DOHH2 (cell line): Measurements from ENCODE around the gene GGN.

Experiments
- H3F3A ChIP-seq: fragments of 200-600 bp; sonication (generic), shearing (Covaris generic); 2 replicates; pipeline ENCODE4 v1.6.0; 2016; ENCODE audit warnings: antibody characterized with exemption, mild to moderate bottlenecking; ENCODE audit not compliant: control insufficient read depth, insufficient read depth
- H3K27ac ChIP-seq: fragments of 200-600 bp; sonication (generic); 2 replicates; pipeline ENCODE4 v1.5.1; 2014; ENCODE audit warnings: low read depth, mild to moderate bottlenecking, low read length, moderate library complexity
- H3K27me3 ChIP-seq: fragments of 200-600 bp; sonication (generic); 2 replicates; pipeline ENCODE4 v1.6.1; 2014; ENCODE audit warnings: mild to moderate bottlenecking, low read length, mixed read lengths; ENCODE audit not compliant: control insufficient read depth
- H3K36me3 ChIP-seq: fragments of 200-600 bp; sonication (generic); 2 replicates; pipeline ENCODE4 v1.6.1; 2014; ENCODE audit warnings: mild to moderate bottlenecking, low read length, moderate library complexity, mixed read lengths; ENCODE audit not compliant: control insufficient read depth
- H3K4me1 ChIP-seq: fragments of 200-600 bp; sonication (generic); 2 replicates; pipeline ENCODE4 v1.6.1; 2014; ENCODE audit warnings: mild to moderate bottlenecking, low read length, mixed read lengths; ENCODE audit not compliant: control insufficient read depth
- H3K4me2 ChIP-seq: fragments of 200-600 bp; sonication (generic); 2 replicates; pipeline ENCODE4 v1.6.0; 2014; ENCODE audit warnings: mild to moderate bottlenecking, low read length, moderate library complexity
- H3K4me3 ChIP-seq: fragments of 200-600 bp; sonication (generic); 2 replicates; pipeline ENCODE4 v1.5.1; 2014; ENCODE audit warnings: mild to moderate bottlenecking, low read length, mixed read lengths
- H3K79me2 ChIP-seq: fragments of 200-600 bp; sonication (generic); 2 replicates; pipeline ENCODE4 v1.6.1; 2014; ENCODE audit warnings: mild to moderate bottlenecking, low read length, mixed read lengths; ENCODE audit not compliant: control insufficient read depth
- H3K9me2 ChIP-seq: fragments of 200-600 bp; sonication (generic); replicated peaks from 2 replicates; pipeline ENCODE4 v1.6.1; 2014; ENCODE audit warnings: mild to moderate bottlenecking, low read length, mixed read lengths; ENCODE audit not compliant: control insufficient read depth
- H3K9me3 ChIP-seq: fragments of 200-600 bp; sonication (generic); 2 replicates; pipeline ENCODE4 v1.6.1; 2014; ENCODE audit warnings: antibody characterized with exemption, low read length, mixed read lengths; ENCODE audit not compliant: control insufficient read depth, insufficient read depth
- H4K20me1 ChIP-seq: fragments of 200-600 bp; sonication (generic); 2 replicates; pipeline ENCODE4 v1.6.0; 2014; ENCODE audit warnings: low read depth, mild to moderate bottlenecking, antibody characterized with exemption, low read length, moderate library complexity; ENCODE audit not compliant: control insufficient read depth, insufficient read depth
- CTCF ChIP-seq: fragments of 200-600 bp; sonication (generic); IDR thresholded peaks from one replicate; pipeline ENCODE4 v1.5.1; 2014; ENCODE audit warnings: antibody characterized with exemption, mild to moderate bottlenecking, low read depth, low read length; ENCODE audit not compliant: poor library complexity, severe bottlenecking
- EZH2phosphoT487 ChIP-seq: fragments of 200-600 bp; sonication (generic); IDR thresholded peaks from 2 replicates; pipeline ENCODE4 v1.6.1; 2017; ENCODE audit warnings: borderline replicate concordance, mild to moderate bottlenecking, antibody characterized with exemption, low read length, moderate library complexity, mixed read lengths

GGN gene

GRCh38 chr19:38389101-38389925, 1.5 kb upstream of the GGN start:
- Histone ChIP-seq H3K27me3 (peaks cover 55% of the 10 kb centered on the region), H4K20me1 (0 out of 2 replicates have a peak, but pooled peaks cover 4% of the 10 kb centered on the region), H3K9me3 (no peaks in the 10 kb centered on the region), H3K4me2 (peak overlapping the region; percentile 95), H3K4me1 (peaks cover 25% of the 10 kb centered on the region), H3K4me3 (no peak overlapping the region), H3K79me2 (no peaks in the 10 kb centered on the region), H3K9me2 (no peaks in the 10 kb centered on the region), H3F3A (no peaks in the 10 kb centered on the region; the same call in 1 of the 2 replicates), H3K36me3 (no peaks in the 10 kb centered on the region; the same call in 1 of the 2 replicates), H3K27ac (no peak overlapping the region)
- 0 out of 2 replicates have a peak, but pooled peaks have one; percentile 62 for TF ChIP-seq EZH2phosphoT487
- TF ChIP-seq CTCF = no peak

GRCh38 chr19:38388349-38389100, 691 bp upstream of the GGN start, which contains the start of gene SPRED3:
SPRED3 (plus strand) TSS chr19:38388697; CDS start chr19:38390303, 1,606 bp downstream.
- H3K9me3 ChIP-seq = no peaks in the 10 kb centered on the region
- H4K20me1 ChIP-seq = 0 out of 2 replicates have a peak, but pooled peaks cover 4% of the 10 kb centered on the region
- no peak within 1 kb of the TSS; the same call in 1 of the 2 replicates for H3K27ac ChIP-seq
- H3K9me2 ChIP-seq = no peaks in the 10 kb centered on the region
- no peaks in the 10 kb centered on the region; the same call in 1 of the 2 replicates for H3F3A ChIP-seq
- peak within 1 kb of the TSS; percentile 78 for H3K4me3 ChIP-seq
- TF ChIP-seq EZH2phosphoT487 (no peak; the same call in 1 of the 2 replicates), CTCF (no peak)
- H3K27me3 ChIP-seq = peaks cover 47% of the 10 kb centered on the region
- H3K4me2 ChIP-seq = peak within 1 kb of the TSS; percentile 95
- H3K36me3 ChIP-seq = peaks cover 3% of the 10 kb centered on the region; the same call in 1 of the 2 replicates
- peaks cover 25% of the 10 kb centered on the region for H3K4me1 ChIP-seq
- H3K79me2 ChIP-seq = no peaks in the 10 kb centered on the region

- Histone ChIP-seq H3F3A (no peaks in the 10 kb centered on the region; the same call in 1 of the 2 replicates), H3K36me3 (peaks cover 12% of the 10 kb centered on the region), H3K9me2 (no peaks in the 10 kb centered on the region), H3K79me2 (no peaks in the 10 kb centered on the region), H3K4me2 (peak overlapping the region; percentile 95), H3K27ac (no peak overlapping the region; the same call in 1 of the 2 replicates), H3K9me3 (no peaks in the 10 kb centered on the region), H3K4me1 (peaks cover 25% of the 10 kb centered on the region), H4K20me1 (0 out of 2 replicates have a peak, but pooled peaks cover 4% of the 10 kb centered on the region), H3K4me3 (peak overlapping the region; percentile 78), H3K27me3 (peaks cover 43% of the 10 kb centered on the region)
- no peak for TF ChIP-seq EZH2phosphoT487
- no peak for TF ChIP-seq CTCF
Measured at GRCh38 chr19:38386971-38387549, 774 bp downstream of the GGN start.
